Measurements from ENCODE around the gene TNPO1. TPM values are rescaled to one million over a fixed set of nuclear protein-coding genes. Genes with fewer than 3 reads are reported as not detected.

The TNPO1 gene
- total and polyA plus RNA-seq, 2 of the 13 experiments (the other 11 are each of a cell fraction or from before 2014, with no cell fraction given) = 26.7 to 123 TPM

DNA sequence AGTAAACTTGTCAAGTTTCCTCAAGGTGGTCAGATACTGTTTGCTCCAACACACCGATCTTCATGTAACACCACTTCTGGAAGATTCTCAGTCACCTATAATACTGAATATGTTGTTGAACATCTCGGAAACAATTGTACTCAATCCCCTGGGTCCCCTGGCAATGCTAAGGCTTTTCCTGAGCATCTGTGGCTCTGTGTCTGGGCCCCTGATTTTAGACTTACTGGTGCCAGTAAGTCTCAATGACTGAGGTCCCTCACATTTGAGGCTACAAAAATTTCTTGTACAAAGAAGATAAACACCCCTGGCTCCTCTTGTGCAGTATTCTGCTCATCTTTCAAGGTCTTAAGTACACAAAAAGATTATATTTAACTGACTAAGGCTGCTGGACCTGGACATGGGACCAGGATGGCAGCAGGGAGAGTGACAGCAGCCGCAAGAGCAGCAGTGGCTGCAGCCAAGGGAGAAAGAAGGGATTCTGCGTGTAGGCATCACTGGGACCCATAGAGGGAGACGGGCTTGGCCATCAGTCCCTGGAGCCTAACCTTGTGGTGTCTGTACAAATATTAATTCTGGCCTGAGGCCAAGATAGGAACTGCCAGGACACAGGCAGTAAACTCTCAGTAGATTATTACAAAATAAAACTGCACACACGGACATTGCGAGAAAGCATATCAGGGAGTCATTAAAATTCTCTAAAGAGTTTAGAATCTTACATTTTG, 49.0 kb upstream of the TNPO1 start (continued):
- no peak for TF ChIP-seq FOXA1 (IDR thresholded peaks at IDR 0.05)
- TF ChIP-seq FOXA1 (CRISPR knock-in tag; IDR thresholded peaks at IDR 0.05) = 0 out of 2 replicates have a peak, but pooled peaks have one; percentile 20
- TF ChIP-seq, protein P1, sequence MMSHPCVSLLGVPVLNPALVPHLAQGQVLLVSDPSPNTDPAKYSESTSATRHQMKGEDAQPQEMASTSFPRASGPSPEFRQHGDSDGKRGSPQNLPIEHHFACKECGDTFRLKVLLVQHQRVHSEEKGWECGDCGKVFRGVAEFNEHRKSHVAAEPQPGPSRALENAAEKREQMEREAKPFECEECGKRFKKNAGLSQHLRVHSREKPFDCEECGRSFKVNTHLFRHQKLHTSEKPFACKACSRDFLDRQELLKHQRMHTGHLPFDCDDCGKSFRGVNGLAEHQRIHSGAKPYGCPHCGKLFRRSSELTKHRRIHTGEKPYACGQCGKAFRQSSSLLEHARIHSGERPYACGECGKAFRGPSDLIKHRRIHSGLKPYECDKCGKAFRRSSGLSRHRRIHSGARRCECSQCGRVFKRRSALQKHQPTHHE (CRISPR knock-in tag; IDR thresholded peaks at IDR 0.05; ENCODE audit: borderline replicate concordance) = no peak
- TF ChIP-seq ZNF326 (CRISPR knock-in tag; IDR thresholded peaks at IDR 0.05; ENCODE audit: borderline replicate concordance) = no peak
- TF ChIP-seq FOXA3 (CRISPR knock-in tag; IDR thresholded peaks at IDR 0.05) = 0 out of 2 replicates have a peak, but pooled peaks have one; percentile 19
- TF ChIP-seq, protein P2, sequence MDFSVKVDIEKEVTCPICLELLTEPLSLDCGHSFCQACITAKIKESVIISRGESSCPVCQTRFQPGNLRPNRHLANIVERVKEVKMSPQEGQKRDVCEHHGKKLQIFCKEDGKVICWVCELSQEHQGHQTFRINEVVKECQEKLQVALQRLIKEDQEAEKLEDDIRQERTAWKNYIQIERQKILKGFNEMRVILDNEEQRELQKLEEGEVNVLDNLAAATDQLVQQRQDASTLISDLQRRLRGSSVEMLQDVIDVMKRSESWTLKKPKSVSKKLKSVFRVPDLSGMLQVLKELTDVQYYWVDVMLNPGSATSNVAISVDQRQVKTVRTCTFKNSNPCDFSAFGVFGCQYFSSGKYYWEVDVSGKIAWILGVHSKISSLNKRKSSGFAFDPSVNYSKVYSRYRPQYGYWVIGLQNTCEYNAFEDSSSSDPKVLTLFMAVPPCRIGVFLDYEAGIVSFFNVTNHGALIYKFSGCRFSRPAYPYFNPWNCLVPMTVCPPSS (IDR thresholded peaks at IDR 0.05) = no peak
- peak; percentile 14; the same call in 1 of the 2 replicates for TF ChIP-seq STAG1 (CRISPR knock-in tag; IDR thresholded peaks at IDR 0.05)
- no peak for TF ChIP-seq ATM (IDR thresholded peaks at IDR 0.05; ENCODE audit: borderline replicate concordance)
- no peak for TF ChIP-seq ZSCAN29 (CRISPR knock-in tag; conservative IDR thresholded peaks at IDR 0.05)
- TF ChIP-seq PHF21A (CRISPR knock-in tag; IDR thresholded peaks at IDR 0.05) = 0 out of 2 replicates have a peak, but pooled peaks have one; percentile 24
- peak; percentile 57; the same call in 1 of the 2 replicates for TF ChIP-seq ZNF644 (CRISPR knock-in tag; IDR thresholded peaks at IDR 0.05; ENCODE audit: low read depth)
- TF ChIP-seq XRCC5 (optimal IDR thresholded peaks at IDR 0.05; ENCODE audit: low read length) = peak; percentile 21
- 0 out of 2 replicates have a peak, but pooled peaks have one; percentile 43 for TF ChIP-seq NFIC (IDR thresholded peaks at IDR 0.05; ENCODE audit: low read length)
- 0 out of 2 replicates have a peak, but pooled peaks have one; percentile 21 for TF ChIP-seq SALL1 (CRISPR knock-in tag; IDR thresholded peaks at IDR 0.05)
